ENCODE results near the gene MIPOL1.
"Not testable (repeated sequence)": the region's sequence is repeated elsewhere in the genome, so short reads cannot be mapped to it uniquely, and the experiment has no call there.

MIPOL1 gene

GRCh38 chr14:37422319-37422718, 224.6 kb downstream of the MIPOL1 start:
- DNase-seq (ENCODE audit: insufficient read length) = no peak
- TF ChIP-seq TAF1 (IDR thresholded peaks at IDR 0.05; ENCODE audit: borderline replicate concordance, low read depth, low read length) = no peak
- TF ChIP-seq POLR2AphosphoS5 (IDR thresholded peaks at IDR 0.05; ENCODE audit: low read depth, low read length) = no peak
- no peak for TF ChIP-seq POLR2A (IDR thresholded peaks at IDR 0.05; ENCODE audit: low read depth, low read length)
- FAIRE-seq = no peak

GRCh38 chr14:37422748-37423147, 225.0 kb downstream of the MIPOL1 start:
- FAIRE-seq = no peak
- no peak for TF ChIP-seq POLR2AphosphoS5 (IDR thresholded peaks at IDR 0.05; ENCODE audit: low read depth, low read length)
- no peak for TF ChIP-seq TAF1 (IDR thresholded peaks at IDR 0.05; ENCODE audit: borderline replicate concordance, low read depth, low read length)
- no peak for TF ChIP-seq POLR2A (IDR thresholded peaks at IDR 0.05; ENCODE audit: low read depth, low read length)
- DNase-seq (ENCODE audit: insufficient read length) = no peak

- no peak for TF ChIP-seq POLR2AphosphoS5 (IDR thresholded peaks at IDR 0.05; ENCODE audit: low read depth, low read length)
- no peak for TF ChIP-seq POLR2A (IDR thresholded peaks at IDR 0.05; ENCODE audit: low read depth, low read length)
- no peak for FAIRE-seq
- DNase-seq (ENCODE audit: insufficient read length) = no peak
These were observed 231.2 kb downstream of the MIPOL1 start for GRCh38 chr14:37428954-37429353.

GRCh38 chr14:37429618-37430017, 231.9 kb downstream of the MIPOL1 start:
- DNase-seq (ENCODE audit: insufficient read length) (no peak), FAIRE-seq (no peak)
- TF ChIP-seq POLR2AphosphoS5 (IDR thresholded peaks at IDR 0.05; ENCODE audit: low read depth, low read length) = no peak
- TF ChIP-seq POLR2A (IDR thresholded peaks at IDR 0.05; ENCODE audit: low read depth, low read length) = no peak
- no peak for TF ChIP-seq TAF1 (IDR thresholded peaks at IDR 0.05; ENCODE audit: borderline replicate concordance, low read depth, low read length)

GRCh38 chr14:37434867-37435266, 237.1 kb downstream of the MIPOL1 start:
- DNase-seq (ENCODE audit: insufficient read length) = no peak
- no peak for FAIRE-seq
- TF ChIP-seq POLR2A (IDR thresholded peaks at IDR 0.05; ENCODE audit: low read depth, low read length) (no peak), TAF1 (IDR thresholded peaks at IDR 0.05; ENCODE audit: borderline replicate concordance, low read depth, low read length) (no peak), POLR2AphosphoS5 (IDR thresholded peaks at IDR 0.05; ENCODE audit: low read depth, low read length) (no peak)

GRCh38 chr14:37436519-37436918, 238.8 kb downstream of the MIPOL1 start:
- FAIRE-seq = no peak
- TF ChIP-seq TAF1 (IDR thresholded peaks at IDR 0.05; ENCODE audit: borderline replicate concordance, low read depth, low read length) (no peak), POLR2A (IDR thresholded peaks at IDR 0.05; ENCODE audit: low read depth, low read length) (no peak), POLR2AphosphoS5 (IDR thresholded peaks at IDR 0.05; ENCODE audit: low read depth, low read length) (no peak)

GRCh38 chr14:37437490-37437889, 239.8 kb downstream of the MIPOL1 start:
- FAIRE-seq = no peak
- DNase-seq (ENCODE audit: insufficient read length) = no peak
- TF ChIP-seq TAF1 (IDR thresholded peaks at IDR 0.05; ENCODE audit: borderline replicate concordance, low read depth, low read length) = no peak
- no peak for TF ChIP-seq POLR2A (IDR thresholded peaks at IDR 0.05; ENCODE audit: low read depth, low read length)
- TF ChIP-seq POLR2AphosphoS5 (IDR thresholded peaks at IDR 0.05; ENCODE audit: low read depth, low read length) = no peak

More at GRCh38 chr14:37436519-37436918, 238.8 kb downstream of the MIPOL1 start:
- no peak for DNase-seq (ENCODE audit: insufficient read length)

GRCh38 chr14:37438444-37438843, 240.7 kb downstream of the MIPOL1 start:
- no peak for TF ChIP-seq TAF1 (IDR thresholded peaks at IDR 0.05; ENCODE audit: borderline replicate concordance, low read depth, low read length)
- no peak for TF ChIP-seq POLR2A (IDR thresholded peaks at IDR 0.05; ENCODE audit: low read depth, low read length)
- TF ChIP-seq POLR2AphosphoS5 (IDR thresholded peaks at IDR 0.05; ENCODE audit: low read depth, low read length) = no peak
- DNase-seq (ENCODE audit: insufficient read length) = no peak
- no peak for FAIRE-seq

GRCh38 chr14:37443461-37443860, 245.7 kb downstream of the MIPOL1 start:
- DNase-seq (ENCODE audit: insufficient read length) (no peak), FAIRE-seq (no peak)
- TF ChIP-seq POLR2A (IDR thresholded peaks at IDR 0.05; ENCODE audit: low read depth, low read length) (no peak), TAF1 (IDR thresholded peaks at IDR 0.05; ENCODE audit: borderline replicate concordance, low read depth, low read length) (no peak), POLR2AphosphoS5 (IDR thresholded peaks at IDR 0.05; ENCODE audit: low read depth, low read length) (no peak)

GRCh38 chr14:37447883-37448391, 250.2 kb downstream of the MIPOL1 start:
- TF ChIP-seq TAF1 (IDR thresholded peaks at IDR 0.05; ENCODE audit: borderline replicate concordance, low read depth, low read length) (no peak), POLR2A (IDR thresholded peaks at IDR 0.05; ENCODE audit: low read depth, low read length) (no peak), POLR2AphosphoS5 (IDR thresholded peaks at IDR 0.05; ENCODE audit: low read depth, low read length) (no peak)
- FAIRE-seq (no peak), DNase-seq (ENCODE audit: insufficient read length) (no peak)

- DNase-seq (ENCODE audit: insufficient read length) = no peak
- no peak for FAIRE-seq
- TF ChIP-seq POLR2A (IDR thresholded peaks at IDR 0.05; ENCODE audit: low read depth, low read length) = no peak
- TF ChIP-seq TAF1 (IDR thresholded peaks at IDR 0.05; ENCODE audit: borderline replicate concordance, low read depth, low read length) = no peak
- no peak for TF ChIP-seq POLR2AphosphoS5 (IDR thresholded peaks at IDR 0.05; ENCODE audit: low read depth, low read length)
These were observed 254.6 kb downstream of the MIPOL1 start for GRCh38 chr14:37452323-37452722.

GRCh38 chr14:37453985-37454384, 256.2 kb downstream of the MIPOL1 start:
- no peak for DNase-seq (ENCODE audit: insufficient read length)
- FAIRE-seq = no peak
- TF ChIP-seq POLR2A (IDR thresholded peaks at IDR 0.05; ENCODE audit: low read depth, low read length) (no peak), POLR2AphosphoS5 (IDR thresholded peaks at IDR 0.05; ENCODE audit: low read depth, low read length) (no peak), TAF1 (IDR thresholded peaks at IDR 0.05; ENCODE audit: borderline replicate concordance, low read depth, low read length) (no peak)

- DNase-seq (ENCODE audit: insufficient read length) (no peak), FAIRE-seq (no peak)
- TF ChIP-seq TAF1 (IDR thresholded peaks at IDR 0.05; ENCODE audit: borderline replicate concordance, low read depth, low read length) (no peak), POLR2AphosphoS5 (IDR thresholded peaks at IDR 0.05; ENCODE audit: low read depth, low read length) (no peak), POLR2A (IDR thresholded peaks at IDR 0.05; ENCODE audit: low read depth, low read length) (no peak)
These were observed 259.6 kb downstream of the MIPOL1 start for GRCh38 chr14:37457334-37457733.

GRCh38 chr14:37462426-37462825, 264.7 kb downstream of the MIPOL1 start:
- not testable (repeated sequence) for FAIRE-seq; DNase-seq (ENCODE audit: insufficient read length)
